Heart right ventricle (tissue), 16 donors: Measurements from ENCODE around the gene EEFSEC. TPM values are rescaled to one million over a fixed set of nuclear protein-coding genes. Genes with fewer than 3 reads are reported as not detected.

ENCODE experiments used
- ATAC-seq, 8 donors: fragments of 200-7000 bp; cut with Tn5 transposase; one replicate each; pipeline ENCODE4 v1.9.1; 2020; ENCODE audit warnings: mild to moderate bottlenecking in 8 of 8, moderate library complexity in 8 of 8, moderate number of reproducible peaks in 1 of 8
- DNase-seq, 2 donors: peaks; one replicate each; pipeline ENCODE4 v3.0.0-alpha.2; 2020
- H3K27ac ChIP-seq, 10 donors: fragments of 200-600 bp; sonication (generic) in 2 of 10; one replicate each; pipeline versions ENCODE4 v1.5.0 to v1.8.0; 2020 to 2022; ENCODE audit warnings: mild to moderate bottlenecking in 3 of 10
- H3K27me3 ChIP-seq, 7 donors: fragments of 200-600 bp; one replicate each; pipeline ENCODE4 v1.8.0; 2021 to 2022; ENCODE audit warnings: mild to moderate bottlenecking in 2 of 7
- H3K36me3 ChIP-seq, 9 donors: fragments of 200-600 bp; sonication (generic) in 1 of 9; one replicate each; pipeline versions ENCODE4 v1.5.0 to v1.8.0; 2020 to 2022; ENCODE audit warnings: mild to moderate bottlenecking in 2 of 9
- H3K4me1 ChIP-seq, 9 donors: fragments of 200-600 bp; sonication (generic) in 1 of 9; one replicate each; pipeline versions ENCODE4 v1.5.0 to v1.8.0; 2020 to 2022; ENCODE audit warnings: mild to moderate bottlenecking in 4 of 9
- H3K4me3 ChIP-seq, 10 donors: fragments of 200-600 bp; sonication (generic) in 2 of 10; one replicate each; pipeline versions ENCODE4 v1.5.0 to v1.8.0; 2020 to 2022; ENCODE audit warnings: mild to moderate bottlenecking in 7 of 10, moderate library complexity in 2 of 10
- H3K9me3 ChIP-seq, 11 donors: fragments of 200-600 bp in 10 of 11; sonication (generic) in 2 of 11; one replicate each; pipeline versions ENCODE4 v1.5.0 to v1.8.0; 2013 to 2022; ENCODE audit warnings: mild to moderate bottlenecking in 2 of 11, control low read depth in 1 of 11, moderate library complexity in 1 of 11
- CTCF ChIP-seq, 9 donors: fragments of 200-600 bp; sonication (generic) in 2 of 9; IDR thresholded peaks; one replicate each; pipeline versions ENCODE4 v1.5.0 to v1.8.0; 2021 to 2022; ENCODE audit warnings: antibody characterized with exemption in 9 of 9, mild to moderate bottlenecking in 5 of 9, moderate library complexity in 1 of 9
- WGBS, 2 donors: extraction: QIAGEN DNeasy Blood & Tissue Kit; methylation state at CpG; one replicate each; pipeline ENCODE4 v1.1.7; 2013; ENCODE audit warnings: inconsistent platforms in 1 of 2; 5-methylcytosine and 5-hydroxymethylcytosine counted together
- intact Hi-C, 10 donors: fragments of 100-400 bp; cut with DNase I; formaldehyde crosslinking; loops; one replicate each; pipeline versions ENCODE4 v1.11.1 to v1.14.2; 2022
- polyA plus RNA-seq, 2 donors: library from polyadenylated mRNA; stranded (reverse); fragments of 200-250 nt; gene quantifications; one replicate each; pipeline ENCODE4 v1.2.3, GENCODE V29; 2013
- total RNA-seq, 10 donors: library from RNA; stranded (reverse); fragmentation: NEBNext Ultra II Directional in 3 of 10; extraction: Animal tissue kit (Norgen Biotek cat#: 25700) in 3 of 10; gene quantifications; one replicate each; pipeline versions ENCODE4 v1.2.1 to v1.2.4, GENCODE V29; 2021 to 2023
- donor health status: Arrhythmogenic right ventricular cardiomyopathy.
- donor health status: ischemic (EF 13 %, LVEDD 7.1; RV severe dilation, severe dysfunction).
- donor health status: healthy with polysubstance abuse.
- donor health status: DM: no; HTN: yes; CAD: no.
- donor health status: DM: no; HTN: no; CAD: no.
- donor health status: ischemic (EF 25% LVEDD 6.9; RV normal size, moderate dysfunction).
- donor health status: ischemic (EF 25% LVEDD 5.7; RV mildly dilated, moderate dysfunction).
- donor health status: healthy.
- donor health status: DM: yes; HTN: yes; CAD: no.
- donor health status: Ischemic cardiomyopathy.
- donor health status: ischemic (EF 35%, LVEDD 5.7; RV mildly dilated, moderate dysfunction).
- donor health status: nonischemic (EF 11% LVEDD 7.7; RV severe dilation, severe dysfunction).
- donor health status: DM: yes; HTN: yes; CAD: no.
- donor health status: PGD.
- donor health status: ischemic (EF 29% LVEDD 5.4; RV normal size, mild dysfunction).
- donor health status: nonischemic (EF 23%, LVEDD 6.1; RV moderate dilation, normal function).

EEFSEC gene
- total and polyA plus RNA-seq, 12 donors: 16.5 to 29.5 (median 25.0) TPM

GRCh38 chr3:128355543-128355919 is 202.2 kb downstream of the EEFSEC start:
- no peak for TF ChIP-seq CTCF (IDR thresholded peaks at IDR 0.05)
- intact Hi-C loops: no loop called here
- no peak for DNase-seq
- no peak overlapping the region for H3K27ac ChIP-seq
- H3K27me3 ChIP-seq: no peaks in the 10 kb centered on the region
- peaks cover 0 to 23% (median 3%) of the 10 kb centered on the region in 9 donors for H3K4me1 ChIP-seq
- WGBS, 2 donors: 74% methylated on average over 2 of the region's 2 CpGs
- no peaks in the 10 kb centered on the region for H3K9me3 ChIP-seq
- no peak overlapping the region for H3K4me3 ChIP-seq
- peaks cover 0 to 24% (median 0%) of the 10 kb centered on the region in 9 donors for H3K36me3 ChIP-seq
- no peak for ATAC-seq

- Histone ChIP-seq H3K27ac (no peak overlapping the region), H3K4me1 (peaks cover 0 to 35% (median 3%) of the 10 kb centered on the region in 9 donors), H3K4me3 (no peak overlapping the region), H3K27me3 (no peaks in the 10 kb centered on the region), H3K9me3 (no peaks in the 10 kb centered on the region), H3K36me3 (peaks cover 0 to 23% (median 0%) of the 10 kb centered on the region in 9 donors)
- WGBS, 2 donors: 81 to 90% methylated on average over 1 of the region's 1 CpG
- ATAC-seq (no peak), DNase-seq (no peak)
- no peak for TF ChIP-seq CTCF (IDR thresholded peaks at IDR 0.05)
- intact Hi-C loops: no loop called here
Observed at GRCh38 chr3:128356822-128357221, 203.5 kb downstream of the EEFSEC start.

- intact Hi-C loops: no loop called here
- H3K4me3 ChIP-seq: no peak overlapping the region
- no peaks in the 10 kb centered on the region for H3K27me3 ChIP-seq
- H3K36me3 ChIP-seq: peaks cover 0 to 23% (median 0%) of the 10 kb centered on the region in 9 donors
- ATAC-seq (no peak), DNase-seq (no peak)
- H3K4me1 ChIP-seq: peaks cover 0 to 43% (median 8%) of the 10 kb centered on the region in 9 donors
- H3K27ac ChIP-seq: no peak overlapping the region
- no peaks in the 10 kb centered on the region for H3K9me3 ChIP-seq
- 94% methylated on average over 6 of the region's 6 CpGs for WGBS, 2 donors
- no peak for TF ChIP-seq CTCF (IDR thresholded peaks at IDR 0.05)
Observed at GRCh38 chr3:128357538-128357937, 204.3 kb downstream of the EEFSEC start.

GRCh38 chr3:128358156-128358895 is 205.0 kb downstream of the EEFSEC start:
- no peaks in the 10 kb centered on the region for H3K27me3 ChIP-seq
- WGBS, 2 donors: 97% methylated on average over 17 of the region's 17 CpGs
- H3K4me1 ChIP-seq: peaks cover 0 to 50% (median 13%) of the 10 kb centered on the region in 9 donors
- no peak for TF ChIP-seq CTCF (IDR thresholded peaks at IDR 0.05)
- no peak overlapping the region for H3K4me3 ChIP-seq
- H3K36me3 ChIP-seq: peaks cover 0 to 28% (median 0%) of the 10 kb centered on the region in 9 donors
- no peak for ATAC-seq
- DNase-seq: no peak
- no peaks in the 10 kb centered on the region for H3K9me3 ChIP-seq
- no peak overlapping the region for H3K27ac ChIP-seq
- intact Hi-C loops: no loop called here
